NOMO-1 (cell line): ENCODE results near the gene RAP1A.
"Not testable (repeated sequence)": the region's sequence is repeated elsewhere in the genome, so short reads cannot be mapped to it uniquely, and the experiment has no call there.

Source experiments
- DNase-seq, 2 experiments: peaks; one replicate each; lab custom pipeline; 2025; ENCODE audit not compliant: unreplicated experiment in 2 of 2; lab: John Stamatoyannopoulos, UW

The RAP1A gene

GRCh38 chr1:111597426-111597825, 22.2 kb upstream of the RAP1A start:
- no peak for DNase-seq

GRCh38 chr1:111598544-111598943, 21.0 kb upstream of the RAP1A start:
- DNase-seq: no peak

DNA sequence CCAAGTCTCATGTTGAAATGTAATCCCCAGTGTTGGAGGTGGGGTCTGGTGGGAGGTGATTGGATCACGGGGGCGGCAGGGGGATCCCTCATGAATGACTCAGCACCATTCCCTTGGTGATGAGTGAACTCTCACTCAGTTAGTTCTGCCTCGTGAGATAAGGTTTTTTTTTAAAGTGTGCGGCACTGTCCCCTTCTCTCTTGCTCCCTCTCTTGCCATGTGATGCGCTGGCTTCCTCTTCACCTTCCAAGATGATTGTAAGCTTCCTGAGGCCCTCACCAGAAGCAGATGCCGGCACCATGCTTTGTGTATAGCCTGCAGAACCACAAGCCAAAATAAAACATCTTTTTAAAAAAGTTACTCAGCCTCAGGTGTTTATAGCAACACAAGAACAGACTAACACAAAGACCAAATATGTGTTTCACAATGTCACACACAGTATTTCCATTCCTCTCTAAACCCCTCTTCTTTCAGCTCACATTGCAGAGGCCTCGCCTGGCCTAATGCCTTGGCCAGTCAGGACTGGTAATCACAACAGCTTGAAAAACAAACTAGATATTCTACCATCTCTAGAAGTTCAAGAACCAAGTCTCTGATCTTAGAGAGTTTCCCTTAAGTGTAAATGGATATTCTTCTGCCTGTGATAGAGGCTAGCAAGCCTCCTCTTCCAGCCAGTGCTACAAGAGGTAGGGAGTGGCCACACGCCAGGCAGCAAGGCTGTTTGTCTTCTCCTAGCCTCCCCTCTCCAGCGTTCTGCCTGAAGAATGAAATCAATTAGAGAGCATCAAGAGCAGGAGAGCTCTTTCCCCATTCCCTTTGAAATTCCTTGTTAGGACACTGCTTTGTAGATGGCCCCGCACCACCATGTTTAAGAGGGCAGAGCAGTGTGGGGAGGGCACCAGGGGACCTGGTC, 19.6 kb upstream of the RAP1A start:
- no peak for DNase-seq

DNA sequence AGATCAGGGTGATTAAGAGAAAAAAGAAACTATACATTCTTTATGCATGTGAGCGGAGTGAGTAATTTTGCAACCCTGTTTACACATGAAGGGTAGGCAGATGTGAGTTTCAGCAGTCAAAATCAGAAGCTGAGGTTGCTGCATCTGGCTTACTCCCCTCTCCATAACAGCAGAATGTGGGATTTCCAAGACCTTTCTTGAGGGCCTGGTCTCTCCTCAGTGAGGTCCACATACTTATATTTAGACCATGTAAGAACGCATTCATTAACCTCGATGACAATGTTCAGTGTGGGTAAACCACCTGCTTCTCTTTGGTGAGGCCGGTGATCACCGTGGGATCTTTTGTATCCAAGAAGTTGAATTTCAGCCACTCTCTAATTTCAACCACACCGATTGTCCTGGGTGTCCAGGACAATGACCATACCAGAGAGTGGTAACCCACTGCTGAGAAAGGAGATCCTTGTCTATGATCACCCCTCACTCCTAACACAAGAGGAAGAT, 18.7 kb upstream of the RAP1A start:
- no peak for DNase-seq

GRCh38 chr1:111602302-111602701, 17.3 kb upstream of the RAP1A start:
- DNase-seq: peak in 1 of 2 experiments; percentile 52

- no peak for DNase-seq
Measured at GRCh38 chr1:111602974-111603373, 16.6 kb upstream of the RAP1A start.

- DNase-seq: peak in 1 of 2 experiments; percentile 23
Measured at GRCh38 chr1:111603979-111604378, 15.6 kb upstream of the RAP1A start.

DNA sequence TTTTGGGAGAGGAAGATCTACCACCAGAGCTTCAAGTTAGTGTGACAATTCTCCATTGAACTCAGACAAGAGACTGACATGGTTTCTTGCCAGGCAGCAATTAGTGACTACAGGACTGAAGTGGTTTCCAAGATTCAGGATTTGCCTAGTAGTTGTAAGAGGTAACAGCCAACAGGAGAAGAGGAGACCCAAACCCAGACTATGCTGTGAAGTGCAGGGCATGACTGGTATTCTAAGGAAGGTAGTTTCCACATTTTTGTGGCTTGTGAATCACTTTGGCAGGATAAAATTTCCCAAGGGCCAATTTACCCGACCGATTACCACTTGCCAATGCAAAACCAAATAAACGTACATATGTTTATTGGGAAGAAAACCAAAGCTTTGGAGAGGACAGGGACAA, 14.7 kb upstream of the RAP1A start:
- DNase-seq: no peak

GRCh38 chr1:111605576-111605975, 14.0 kb upstream of the RAP1A start:
- peak; percentile 49 to 59 for DNase-seq

DNA sequence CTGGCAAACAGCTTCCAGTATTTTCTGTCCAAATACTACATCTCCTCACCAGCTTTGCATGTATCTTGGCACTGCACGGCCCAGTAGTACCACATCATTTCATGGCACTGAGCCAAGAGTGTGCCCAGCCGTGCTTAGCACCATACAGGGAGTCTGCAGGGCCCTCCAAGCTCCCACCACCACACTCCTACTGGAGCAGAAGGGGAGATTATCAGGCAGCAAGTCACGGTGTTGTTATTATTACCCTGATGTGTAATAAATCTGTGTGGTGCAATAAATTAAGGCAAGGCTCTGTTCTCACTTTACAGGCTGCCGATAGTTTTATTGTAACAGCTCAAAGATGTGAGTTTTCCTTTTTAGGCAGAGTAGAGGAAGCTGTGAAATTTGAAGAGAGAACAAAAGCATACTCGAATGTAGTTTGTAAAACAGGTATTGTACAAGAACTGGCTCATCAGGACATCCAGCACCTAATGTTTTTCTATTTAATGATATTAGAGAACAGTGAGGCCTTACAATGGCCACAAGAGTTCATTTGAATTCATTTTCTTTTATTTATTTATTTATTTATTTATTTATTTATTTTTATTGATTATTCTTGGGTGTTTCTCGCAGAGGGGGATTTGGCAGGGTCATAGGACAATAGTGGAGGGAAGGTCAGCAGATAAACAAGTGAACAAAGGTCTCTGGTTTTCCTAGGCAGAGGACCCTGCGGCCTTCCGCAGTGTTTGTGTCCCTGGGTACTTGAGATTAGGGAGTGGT, 13.0 kb upstream of the RAP1A start:
- not testable (repeated sequence) for DNase-seq

GRCh38 chr1:111608528-111608927, 11.1 kb upstream of the RAP1A start:
- DNase-seq: not testable (repeated sequence)

DNA sequence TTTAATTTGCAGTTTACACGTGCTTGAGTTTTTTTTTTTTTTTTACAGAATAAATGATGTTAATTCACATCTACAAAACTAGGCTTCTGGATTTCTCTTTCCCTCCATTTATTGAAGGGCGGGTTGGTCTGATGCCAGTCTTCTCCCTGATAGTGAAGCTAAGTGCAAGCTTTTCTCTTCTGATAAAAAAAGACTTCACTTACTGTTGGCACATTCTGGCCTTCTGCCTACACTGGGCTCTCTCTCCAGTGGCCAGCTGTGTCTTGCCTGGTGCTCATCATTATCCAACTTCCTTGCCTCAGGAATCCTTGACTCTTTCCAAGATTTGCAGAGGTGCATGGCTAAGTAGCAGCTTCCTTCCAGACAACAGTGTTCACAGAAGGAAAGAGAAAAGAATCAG, 7.6 kb upstream of the RAP1A start:
- DNase-seq: no peak

DNA sequence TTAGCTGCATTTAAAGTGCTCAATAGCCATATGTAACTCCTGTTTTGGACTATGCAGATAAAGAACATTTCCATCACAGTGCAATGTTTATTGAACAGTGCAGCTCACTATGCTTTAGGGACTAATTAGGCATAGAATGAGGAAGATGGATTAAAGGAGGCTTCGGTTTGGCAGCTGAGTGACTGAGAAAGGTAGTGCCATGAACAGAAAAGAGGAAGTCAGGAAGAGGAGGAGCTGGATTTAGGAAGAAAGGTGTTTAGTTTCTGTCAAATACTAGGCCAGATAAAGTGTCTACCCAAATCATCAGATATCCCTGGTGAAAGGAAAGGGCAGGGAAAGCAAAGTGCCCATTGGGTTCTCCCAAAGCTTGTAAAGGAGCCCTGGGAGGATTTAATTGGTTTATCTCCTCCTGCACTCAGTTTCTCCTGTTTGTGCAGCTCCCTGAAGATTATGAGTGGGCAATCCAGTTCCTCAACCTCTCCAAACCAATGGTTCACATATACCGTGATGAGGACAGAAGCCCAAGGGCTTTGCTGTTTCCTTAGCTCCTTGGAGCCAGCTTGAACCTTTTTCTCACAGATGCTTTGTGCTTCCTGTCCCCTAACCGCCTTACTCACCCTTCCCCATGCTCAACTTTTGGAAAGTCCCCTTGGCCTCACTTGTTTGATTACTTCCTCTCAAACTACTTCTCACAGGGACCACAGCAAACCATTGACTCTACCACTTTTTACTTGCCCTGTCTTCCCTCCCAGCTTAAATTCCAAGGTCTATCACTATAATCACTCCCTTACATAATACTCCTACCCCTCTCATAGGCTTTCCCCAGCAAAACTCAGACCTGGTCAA, 3.5 kb upstream of the RAP1A start:
- peak; percentile 61 to 73 for DNase-seq

GRCh38 chr1:111618081-111618480, 1.5 kb upstream of the RAP1A start:
- no peak for DNase-seq

GRCh38 chr1:111618961-111619634, 491 bp upstream of the RAP1A start:
- no peak for DNase-seq

GRCh38 chr1:111620441-111620971, 917 bp downstream of the RAP1A start:
- DNase-seq: peak; percentile 76

- DNase-seq: peak in 1 of 2 experiments; percentile 20
Measured at GRCh38 chr1:111621050-111621449, 1.5 kb downstream of the RAP1A start.

DNA sequence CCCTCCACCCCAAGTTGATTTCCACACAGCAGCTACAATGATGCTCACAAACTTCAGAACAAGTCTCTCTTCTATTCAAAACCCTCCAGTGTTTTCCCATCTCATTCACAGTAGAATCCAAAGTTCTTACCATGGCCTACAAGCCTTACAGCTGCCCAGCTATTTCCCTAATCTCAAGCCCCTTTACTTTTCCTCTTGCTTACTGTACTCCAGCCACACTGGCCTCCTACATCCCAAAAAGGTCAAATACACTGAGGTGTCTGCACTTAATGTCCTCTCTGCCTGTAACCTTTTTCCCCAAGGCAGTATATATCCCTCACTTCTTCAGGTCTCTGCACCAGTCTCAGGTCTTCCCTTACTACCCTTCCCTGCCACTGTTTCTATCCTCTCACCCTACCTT, 2.6 kb downstream of the RAP1A start:
- no peak for DNase-seq

- no peak for DNase-seq
Measured at GRCh38 chr1:111624382-111624781, 4.8 kb downstream of the RAP1A start.

GRCh38 chr1:111625276-111625675, 5.7 kb downstream of the RAP1A start:
- no peak for DNase-seq
